Activated naive CD4-positive, alpha-beta T cell treated with anti-CD3 and anti-CD28 coated beads for 36 hours (primary cell): ENCODE measurements around the gene HS1BP3. TPM values are rescaled to one million over a fixed set of nuclear protein-coding genes. Genes with fewer than 3 reads are reported as not detected.

ENCODE experiments used
- CTCF ChIA-PET: fragments of 350-600 bp; sonication (Branson Sonifier 250); formaldehyde crosslinking; loops from one replicate; lab custom pipeline; 2021; ENCODE audit warnings: antibody characterized with exemption; lab: Charles Lee
- DNase-seq: peaks from one replicate; pipeline ENCODE4 v3.0.0-alpha.2; 2020
- H3K27ac Mint-ChIP-seq: one replicate; pipeline ENCODE4 v1.8.0; 2021; ENCODE audit warnings: mild to moderate bottlenecking, mixed read lengths
- H3K27me3 Mint-ChIP-seq: one replicate; pipeline ENCODE4 v1.8.0; 2021; ENCODE audit warnings: low read depth, mixed read lengths
- H3K36me3 Mint-ChIP-seq: one replicate; pipeline ENCODE4 v1.8.0; 2021; ENCODE audit warnings: low read depth, mixed read lengths
- H3K4me1 Mint-ChIP-seq: one replicate; pipeline ENCODE4 v1.8.0; 2021; ENCODE audit warnings: low read depth, mixed read lengths
- H3K4me3 Mint-ChIP-seq: one replicate; pipeline ENCODE4 v1.8.0; 2021; ENCODE audit warnings: mild to moderate bottlenecking, moderate library complexity, mixed read lengths
- H3K9me3 Mint-ChIP-seq: one replicate; pipeline ENCODE4 v1.8.0; 2021; ENCODE audit warnings: mixed read lengths
- intact Hi-C: fragments of 100-400 bp; cut with micrococcal nuclease; formaldehyde crosslinking; loops from one replicate; pipeline ENCODE4 v1.15.1; 2023
- total RNA-seq, 2 experiments: library from RNA; stranded (reverse); gene quantifications; one replicate each; pipeline ENCODE4 v1.2.3, GENCODE V29; 2021

Gene HS1BP3
- total RNA-seq, 2 experiments from 2014 or later, result 6.0 to 6.1 TPM

GRCh38 chr2:20615466-20616241, 35.2 kb downstream of the HS1BP3 start:
- Mint-ChIP-seq H3K9me3 (no peaks in the 10 kb centered on the region), H3K4me3 (no peak overlapping the region), H3K27me3 (no peaks in the 10 kb centered on the region), H3K4me1 (no peaks in the 10 kb centered on the region), H3K27ac (no peak overlapping the region), H3K36me3 (peaks cover 4% of the 10 kb centered on the region)
- DNase-seq, result no peak
- CTCF ChIA-PET, result interaction anchor here (0.8 to 1.6 kb wide), 2 partner anchors 27 to 176 kb away, joined by 3 to 4 read pairs; no protein-coding TSS in a partner anchor
- intact Hi-C loops, result no loop called here

GRCh38 chr2:20615068-20615465, 35.8 kb downstream of the HS1BP3 start:
- H3K27me3 Mint-ChIP-seq, result no peaks in the 10 kb centered on the region
- no peaks in the 10 kb centered on the region for H3K9me3 Mint-ChIP-seq
- intact Hi-C loops, result no loop called here
- no peak for DNase-seq
- no peaks in the 10 kb centered on the region for H3K4me1 Mint-ChIP-seq
- no peak overlapping the region for H3K27ac Mint-ChIP-seq
- H3K4me3 Mint-ChIP-seq, result no peak overlapping the region
- CTCF ChIA-PET, result interaction anchor here (1.6 kb wide), 1 partner anchor 175 kb away, joined by 4 read pairs; no protein-coding TSS in a partner anchor
- H3K36me3 Mint-ChIP-seq, result peaks cover 3% of the 10 kb centered on the region

- H3K36me3 Mint-ChIP-seq, result peaks cover 1% of the 10 kb centered on the region
- no peak overlapping the region for H3K27ac Mint-ChIP-seq
- CTCF ChIA-PET, result interaction anchor here (1.6 kb wide), 1 partner anchor 174 kb away, joined by 4 read pairs; no protein-coding TSS in a partner anchor
- no peaks in the 10 kb centered on the region for H3K4me1 Mint-ChIP-seq
- H3K9me3 Mint-ChIP-seq, result no peaks in the 10 kb centered on the region
- H3K4me3 Mint-ChIP-seq, result no peak overlapping the region
- intact Hi-C loops, result no loop called here
- no peaks in the 10 kb centered on the region for H3K27me3 Mint-ChIP-seq
- no peak for DNase-seq
Observed at GRCh38 chr2:20614201-20615067, 36.5 kb downstream of the HS1BP3 start.

- no peak overlapping the region for H3K4me3 Mint-ChIP-seq
- H3K9me3 Mint-ChIP-seq, result peaks cover 3% of the 10 kb centered on the region
- H3K27ac Mint-ChIP-seq, result no peak overlapping the region
- H3K4me1 Mint-ChIP-seq, result no peaks in the 10 kb centered on the region
- no peak for DNase-seq
- intact Hi-C loops, result no loop called here
- CTCF ChIA-PET, result interaction anchor here (0.6 to 1.2 kb wide), 2 partner anchors 30 to 639 kb away, joined by 3 read pairs; no protein-coding TSS in a partner anchor
- H3K27me3 Mint-ChIP-seq, result no peaks in the 10 kb centered on the region
- H3K36me3 Mint-ChIP-seq, result peaks cover 5% of the 10 kb centered on the region
Observed at GRCh38 chr2:20612925-20613916, 37.7 kb downstream of the HS1BP3 start.

- H3K27me3 Mint-ChIP-seq, result no peaks in the 10 kb centered on the region
- H3K4me1 Mint-ChIP-seq, result no peaks in the 10 kb centered on the region
- no peak for DNase-seq
- CTCF ChIA-PET, result interaction anchor here (1.2 kb wide), 1 partner anchor 31 kb away, joined by 3 read pairs; no protein-coding TSS in a partner anchor
- peaks cover 6% of the 10 kb centered on the region for H3K9me3 Mint-ChIP-seq
- no peak overlapping the region for H3K27ac Mint-ChIP-seq
- H3K4me3 Mint-ChIP-seq, result no peak overlapping the region
- peaks cover 5% of the 10 kb centered on the region for H3K36me3 Mint-ChIP-seq
- intact Hi-C loops, result no loop called here
Observed at GRCh38 chr2:20611844-20612356, 39.0 kb downstream of the HS1BP3 start.

- CTCF ChIA-PET, result no interaction called here
Observed at GRCh38 chr2:20611077-20611843, 39.6 kb downstream of the HS1BP3 start.

GRCh38 chr2:20609995-20610357, 40.9 kb downstream of the HS1BP3 start:
- no peaks in the 10 kb centered on the region for H3K4me1 Mint-ChIP-seq
- CTCF ChIA-PET, result interaction anchor here (1.0 kb wide), 1 partner anchor 16 kb away, joined by 3 read pairs; no protein-coding TSS in a partner anchor
- H3K9me3 Mint-ChIP-seq, result peaks cover 6% of the 10 kb centered on the region
- no peak overlapping the region for H3K27ac Mint-ChIP-seq
- DNase-seq, result no peak
- no peak overlapping the region for H3K4me3 Mint-ChIP-seq
- H3K36me3 Mint-ChIP-seq, result peaks cover 5% of the 10 kb centered on the region
- H3K27me3 Mint-ChIP-seq, result no peaks in the 10 kb centered on the region
- intact Hi-C loops, result no loop called here

More at GRCh38 chr2:20611077-20611843, 39.6 kb downstream of the HS1BP3 start:
- DNase-seq, result no peak
- H3K27me3 Mint-ChIP-seq, result no peaks in the 10 kb centered on the region
- H3K4me1 Mint-ChIP-seq, result no peaks in the 10 kb centered on the region
- no peak overlapping the region for H3K4me3 Mint-ChIP-seq
- peaks cover 5% of the 10 kb centered on the region for H3K36me3 Mint-ChIP-seq
- H3K27ac Mint-ChIP-seq, result no peak overlapping the region
- intact Hi-C loops, result no loop called here
- H3K9me3 Mint-ChIP-seq, result peaks cover 6% of the 10 kb centered on the region

GRCh38 chr2:20609349-20609994, 41.4 kb downstream of the HS1BP3 start:
- intact Hi-C loops, result no loop called here
- no peak overlapping the region for H3K4me3 Mint-ChIP-seq
- no peaks in the 10 kb centered on the region for H3K27me3 Mint-ChIP-seq
- CTCF ChIA-PET, result interaction anchor here (1.0 kb wide), 1 partner anchor 15 kb away, joined by 3 read pairs; no protein-coding TSS in a partner anchor
- H3K4me1 Mint-ChIP-seq, result no peaks in the 10 kb centered on the region
- peaks cover 6% of the 10 kb centered on the region for H3K9me3 Mint-ChIP-seq
- no peak for DNase-seq
- peaks cover 5% of the 10 kb centered on the region for H3K36me3 Mint-ChIP-seq
- H3K27ac Mint-ChIP-seq, result no peak overlapping the region

GRCh38 chr2:20608666-20609348, 42.1 kb downstream of the HS1BP3 start:
- Mint-ChIP-seq H3K4me3 (no peak overlapping the region), H3K9me3 (peaks cover 6% of the 10 kb centered on the region), H3K27me3 (no peaks in the 10 kb centered on the region), H3K36me3 (peaks cover 5% of the 10 kb centered on the region), H3K27ac (no peak overlapping the region), H3K4me1 (no peaks in the 10 kb centered on the region)
- intact Hi-C loops, result no loop called here
- CTCF ChIA-PET, result interaction anchor here (0.7 kb wide), 1 partner anchor 290 kb away, joined by 3 read pairs; no protein-coding TSS in a partner anchor
- no peak for DNase-seq

GRCh38 chr2:20607446-20607845, 43.5 kb downstream of the HS1BP3 start:
- no peaks in the 10 kb centered on the region for H3K27me3 Mint-ChIP-seq
- H3K4me1 Mint-ChIP-seq, result no peaks in the 10 kb centered on the region
- DNase-seq, result no peak
- peaks cover 6% of the 10 kb centered on the region for H3K9me3 Mint-ChIP-seq
- CTCF ChIA-PET, result no interaction called here
- intact Hi-C loops, result no loop called here
- no peak overlapping the region for H3K27ac Mint-ChIP-seq
- H3K36me3 Mint-ChIP-seq, result peaks cover 5% of the 10 kb centered on the region
- H3K4me3 Mint-ChIP-seq, result no peak overlapping the region
